ENCODE results near the gene PRKCA.
"Not testable (repeated sequence)": the region's sequence is repeated elsewhere in the genome, so short reads cannot be mapped to it uniquely, and the experiment has no call there.

The PRKCA gene

DNA sequence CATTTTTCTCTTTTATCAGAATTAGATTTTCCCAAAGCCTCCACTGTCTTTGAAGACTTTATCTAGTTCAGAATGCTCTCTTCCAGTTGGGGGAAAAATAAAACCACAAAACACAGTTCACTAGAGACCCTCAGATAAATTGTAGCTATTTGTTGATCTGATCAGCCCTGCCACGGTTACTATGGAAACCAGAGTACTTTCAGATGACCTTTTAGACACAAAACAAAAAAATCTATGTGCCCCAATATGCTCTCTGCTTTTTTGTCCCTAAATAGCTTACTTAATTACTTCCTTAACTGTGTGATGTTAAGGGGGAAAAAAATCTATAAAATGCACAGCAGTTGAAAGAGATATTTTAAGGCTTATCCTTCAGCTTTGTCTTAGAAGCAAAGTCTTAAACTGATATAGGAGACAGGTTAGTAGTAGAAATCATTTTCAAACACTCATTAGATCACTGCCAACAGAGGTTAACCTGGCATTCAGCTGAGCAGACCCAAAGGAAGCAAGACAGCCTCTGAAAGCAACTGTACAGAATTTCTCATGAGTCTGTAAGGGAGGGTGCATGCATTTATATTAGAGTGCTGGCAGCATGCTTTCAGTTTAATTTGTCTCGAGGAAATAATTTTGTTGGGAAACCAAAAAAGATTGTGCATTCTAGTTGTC, 402.6 kb downstream of the PRKCA start:
- no peak for FAIRE-seq

DNA sequence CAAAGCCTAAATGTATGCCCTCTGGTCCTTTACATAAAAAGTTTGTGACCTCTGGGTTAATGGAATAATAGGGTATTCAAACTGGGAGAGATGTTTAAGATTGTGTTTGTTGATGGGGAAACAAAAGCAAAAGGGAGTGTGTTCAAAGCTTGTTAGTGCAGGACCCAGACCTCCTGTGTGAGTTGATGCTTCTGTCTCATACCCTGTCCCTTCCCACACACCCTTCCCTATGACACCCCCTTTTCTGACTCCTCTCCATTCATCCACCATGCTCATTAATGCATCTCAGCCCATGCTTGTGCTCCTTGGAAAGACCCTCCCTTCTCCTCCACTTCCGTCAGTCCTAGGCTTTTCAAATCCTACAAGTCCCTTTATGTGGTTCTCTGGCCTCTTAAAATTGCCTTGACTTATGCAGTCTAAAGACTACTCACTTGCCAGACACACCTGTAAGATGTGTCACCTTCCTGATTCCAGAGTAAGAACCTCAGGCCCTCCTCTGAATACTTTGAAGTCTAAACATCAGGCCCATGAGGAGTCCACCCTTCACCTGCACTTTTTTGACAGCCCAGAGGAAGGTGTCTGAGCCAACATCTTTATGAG, 404.5 kb downstream of the PRKCA start:
- no peak for FAIRE-seq

DNA sequence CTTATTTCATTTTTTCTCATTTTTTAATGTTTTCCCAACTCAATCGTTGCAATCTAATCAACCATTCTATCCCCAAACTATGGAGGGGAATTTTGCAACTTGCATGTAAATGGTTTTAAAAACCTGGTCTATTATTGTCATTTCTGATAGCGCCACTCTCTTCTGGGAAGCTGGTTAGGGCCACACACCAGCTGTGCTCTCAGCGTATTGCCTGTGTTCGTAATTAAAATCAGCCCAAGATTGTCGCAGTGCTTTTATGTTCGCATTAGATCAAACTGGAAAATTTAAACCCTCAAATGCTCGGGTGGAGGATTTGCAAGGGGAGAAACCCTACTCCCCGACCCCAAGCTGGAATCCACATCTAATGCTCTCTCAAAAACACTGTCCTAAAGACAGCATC, 409.0 kb downstream of the PRKCA start:
- FAIRE-seq, result no peak

DNA sequence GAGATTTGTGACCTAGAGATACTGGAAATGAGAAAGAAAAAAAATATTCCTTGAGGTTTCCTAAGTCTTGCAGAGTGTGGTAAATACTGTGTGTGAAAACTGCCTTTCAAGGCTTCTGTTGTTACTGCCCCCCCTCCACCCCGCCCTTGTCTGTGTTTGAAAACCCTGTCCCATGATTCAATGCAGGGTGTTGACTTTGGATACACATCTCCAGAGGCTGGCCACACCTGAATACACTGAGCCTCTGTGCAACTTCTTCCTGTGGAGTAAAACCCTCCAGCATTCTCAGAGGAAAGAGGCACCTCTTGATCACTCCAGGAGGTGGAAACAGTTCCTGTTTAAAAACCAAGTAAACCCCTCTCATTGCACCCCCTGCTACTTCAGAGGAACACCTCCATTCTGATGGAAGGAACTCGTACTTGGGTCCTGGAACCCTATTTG, 409.5 kb downstream of the PRKCA start:
- no peak for FAIRE-seq

DNA sequence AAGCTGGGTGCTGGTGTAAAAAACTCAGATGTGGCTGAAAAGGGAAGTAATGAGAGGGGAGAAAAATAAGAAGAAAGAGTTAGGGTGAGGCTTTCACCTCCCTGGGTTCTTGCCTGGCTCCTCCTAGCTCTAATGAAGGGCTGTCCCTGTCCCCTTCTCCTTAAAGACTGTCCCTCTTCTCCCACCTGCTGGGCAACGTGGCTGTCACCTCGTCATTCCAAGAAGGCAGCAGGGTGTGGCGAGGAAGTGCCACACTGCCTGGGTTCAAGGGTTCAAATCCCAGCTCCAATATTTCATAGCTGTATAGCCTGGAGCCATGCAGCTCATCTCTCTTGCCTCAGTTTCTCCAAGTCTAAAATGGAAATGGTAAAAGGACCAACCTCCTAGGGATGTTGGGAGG, 410.0 kb downstream of the PRKCA start:
- no peak for FAIRE-seq

DNA sequence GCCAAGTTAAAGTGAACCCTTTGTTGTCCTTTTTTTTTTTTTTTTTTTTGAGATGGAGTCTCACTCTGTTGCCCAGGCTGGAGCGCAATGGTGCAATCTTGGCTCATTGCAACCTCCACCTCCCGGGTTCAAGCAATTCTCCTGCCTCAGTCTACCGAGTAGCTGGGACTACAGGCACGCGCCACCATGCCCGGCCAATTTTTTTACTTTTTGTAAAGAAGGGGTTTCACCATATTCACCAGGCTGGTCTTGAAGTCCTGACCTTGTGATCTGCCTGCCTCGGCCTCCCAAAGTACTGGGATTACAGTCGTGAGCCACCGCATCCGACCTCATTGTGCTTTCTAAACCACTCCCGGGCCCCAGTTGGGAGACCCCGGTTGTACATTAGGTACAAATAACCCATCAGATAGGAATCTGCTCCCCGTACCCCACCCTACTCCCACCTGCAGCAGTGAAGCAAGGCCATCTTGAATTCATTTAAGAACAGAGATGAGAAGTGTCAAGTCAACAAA, 410.7 kb downstream of the PRKCA start:
- not testable (repeated sequence) for FAIRE-seq

DNA sequence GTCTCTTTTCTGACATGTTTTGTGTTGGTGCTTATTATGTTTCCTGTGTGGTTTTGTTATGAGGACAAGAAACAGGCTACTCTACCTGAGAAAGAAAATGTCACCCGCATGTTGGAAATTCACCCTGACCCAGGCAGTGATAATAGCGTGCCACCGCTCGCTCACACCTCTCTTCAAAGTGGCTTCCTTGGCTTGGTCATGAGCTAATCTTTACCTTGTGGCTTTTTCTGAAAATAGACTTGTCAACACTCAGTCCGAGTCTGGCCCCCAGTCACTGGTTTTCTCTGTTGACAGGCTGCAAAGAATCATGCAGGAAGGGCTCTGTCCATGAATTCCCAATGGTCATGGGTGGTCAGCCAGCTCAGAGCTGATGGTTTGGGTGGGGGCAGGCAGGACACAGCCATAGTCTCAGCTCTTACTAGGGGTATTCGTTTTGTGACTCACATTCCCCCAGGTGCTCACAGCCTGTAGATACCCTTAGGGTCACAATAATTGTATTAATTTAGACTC, 411.2 kb downstream of the PRKCA start:
- no peak for FAIRE-seq

DNA sequence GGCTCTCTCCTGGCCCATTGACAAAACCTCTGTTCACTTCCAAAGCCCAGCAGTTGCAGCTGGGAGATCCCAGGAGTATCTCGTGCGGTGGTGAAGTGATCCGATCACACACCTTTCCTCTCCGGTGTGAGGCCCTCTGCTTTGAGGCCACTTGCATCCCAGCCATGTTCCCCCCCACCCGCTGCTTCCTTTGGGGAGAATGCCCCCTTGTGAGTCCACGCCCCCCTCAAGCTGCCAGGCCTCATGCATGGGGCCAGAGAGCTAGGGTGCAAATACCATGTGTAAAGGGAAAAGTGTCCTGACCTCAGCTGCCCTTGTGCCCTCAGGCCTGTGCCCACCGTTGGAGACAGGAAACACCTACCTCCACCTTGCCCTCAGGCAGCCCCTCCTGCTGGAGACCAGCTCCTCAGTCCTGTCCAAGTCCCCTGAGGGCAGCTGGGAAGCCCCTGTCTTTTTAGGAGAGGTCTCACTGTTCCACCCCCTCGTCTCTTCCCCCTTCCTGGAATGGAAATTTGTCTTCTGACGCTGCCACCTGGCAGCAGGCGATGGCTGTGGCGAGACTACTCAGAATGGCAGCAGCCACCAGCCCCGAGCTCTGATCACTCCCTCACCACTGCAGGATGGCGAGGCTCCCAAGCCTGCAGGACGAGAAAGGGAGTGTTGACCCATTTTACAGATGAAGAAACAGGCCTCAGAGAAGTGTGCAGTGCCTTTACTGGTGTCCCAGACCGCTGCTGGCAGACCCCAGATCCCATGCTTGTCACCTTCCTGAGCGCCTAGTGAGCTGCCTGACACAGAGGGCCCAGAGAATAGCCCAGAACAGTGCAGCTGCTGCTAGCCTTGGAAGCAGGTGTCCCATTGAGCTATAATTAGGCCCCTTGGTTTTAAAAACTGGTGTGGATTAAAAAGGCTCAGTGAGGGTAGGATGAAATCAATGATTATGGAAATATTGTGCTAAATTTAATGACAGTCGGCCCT, 411.9 kb downstream of the PRKCA start:
- FAIRE-seq, result no peak

DNA sequence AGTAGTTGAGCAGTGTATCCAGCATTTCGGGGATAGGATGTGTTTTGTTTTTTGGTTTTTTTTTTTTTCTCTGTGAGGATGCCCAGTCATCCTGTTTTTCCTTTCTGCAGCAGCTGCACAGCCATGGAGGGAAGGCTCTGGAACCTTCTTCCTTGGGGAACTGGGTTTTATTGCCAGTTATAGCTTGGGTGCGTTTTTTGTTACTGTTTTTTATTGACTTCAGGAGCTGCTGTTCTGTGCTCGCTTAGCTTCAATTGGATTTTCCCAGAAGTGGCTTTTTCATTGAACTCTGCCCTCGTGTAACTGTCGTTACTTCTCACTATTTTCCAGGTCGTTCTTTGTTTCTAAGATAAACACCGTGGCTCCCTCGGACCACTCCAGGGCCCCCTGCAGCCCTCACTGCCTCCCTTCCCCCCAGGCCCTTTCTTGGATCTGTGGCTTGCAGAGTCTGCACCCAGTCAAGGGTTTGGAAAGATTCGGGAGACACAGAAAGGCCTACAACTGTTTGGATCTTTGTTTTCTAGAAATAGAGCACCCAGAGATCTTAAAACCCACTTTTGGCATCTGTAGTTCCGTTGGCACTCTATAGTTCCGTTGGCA, 412.8 kb downstream of the PRKCA start:
- no peak for FAIRE-seq

DNA sequence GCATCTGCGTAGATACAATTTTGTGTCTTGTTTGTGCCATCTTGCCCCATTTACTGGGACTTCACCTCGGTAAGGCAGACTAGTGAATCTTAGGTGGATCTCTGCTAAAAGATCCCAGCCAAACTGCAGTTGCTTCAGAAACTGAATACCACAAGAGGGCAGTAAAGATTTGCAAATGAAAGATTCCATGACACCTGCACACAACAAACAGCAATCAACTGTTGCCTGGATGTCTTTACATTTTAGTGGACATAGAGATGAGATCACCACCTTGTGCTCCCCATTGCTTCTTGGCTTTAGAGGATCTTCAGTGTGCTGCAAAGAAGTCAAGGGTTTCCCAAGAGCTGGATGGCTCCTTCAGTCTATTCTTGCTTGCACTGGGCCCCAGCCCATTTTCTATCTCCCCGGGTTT, 413.3 kb downstream of the PRKCA start:
- FAIRE-seq, result peak; percentile 41

DNA sequence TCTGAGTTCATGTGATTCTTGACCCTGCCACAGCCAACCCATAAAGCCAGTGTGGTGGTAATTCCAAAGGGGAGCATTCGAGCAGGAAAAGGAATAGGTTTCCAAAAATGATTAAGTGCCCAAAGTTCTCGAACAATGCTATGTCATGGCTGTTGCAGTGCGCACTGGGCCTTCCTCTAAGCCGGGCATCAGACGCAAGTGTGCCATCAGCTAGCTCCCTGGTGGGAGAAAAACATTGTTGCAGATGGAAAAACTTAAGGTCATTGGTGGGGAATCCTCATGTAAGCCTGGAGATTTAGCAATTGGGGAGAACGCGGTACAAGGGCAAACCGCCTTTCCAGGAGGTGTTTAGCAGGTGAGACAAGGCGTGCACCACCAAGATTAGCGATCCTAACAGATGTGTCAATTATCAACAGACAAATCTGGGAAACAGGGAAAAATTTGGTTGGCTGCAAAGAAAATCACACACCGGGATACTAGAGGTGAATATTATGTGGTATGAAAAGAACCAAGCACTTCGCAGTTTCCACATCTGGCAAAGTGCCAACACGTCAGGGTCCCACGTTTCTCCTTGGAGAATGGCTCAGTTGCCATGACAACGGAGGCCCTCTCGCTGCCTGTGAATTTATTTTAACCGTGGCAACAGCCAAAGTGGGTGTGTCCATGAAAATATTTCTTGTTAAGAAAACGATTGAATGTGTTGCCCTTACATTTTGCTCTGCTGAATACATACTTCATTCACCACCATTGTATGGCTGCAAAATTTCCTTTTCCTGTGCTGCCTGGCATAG, 414.0 kb downstream of the PRKCA start:
- no peak for FAIRE-seq

DNA sequence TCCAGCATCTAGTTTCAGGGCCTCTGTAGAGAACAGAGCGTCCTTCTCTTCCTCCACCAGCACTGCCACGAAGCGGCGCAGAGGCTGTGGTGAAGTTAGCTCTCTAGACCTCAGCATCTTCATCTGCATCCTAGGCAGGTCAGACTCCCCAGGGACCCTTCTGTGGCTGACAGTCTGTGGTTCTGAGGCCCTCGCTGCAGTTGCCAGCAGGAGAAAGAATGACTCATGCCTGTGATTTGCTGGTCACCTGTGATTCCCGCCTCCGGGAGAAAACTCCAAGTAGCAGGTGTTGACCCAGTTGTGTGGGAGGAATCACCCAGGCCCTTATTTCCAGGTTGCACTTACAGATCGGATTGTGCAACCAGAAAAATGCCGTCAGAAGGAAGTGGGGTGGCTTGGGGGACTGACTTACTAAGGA, 415.2 kb downstream of the PRKCA start:
- no peak for FAIRE-seq

DNA sequence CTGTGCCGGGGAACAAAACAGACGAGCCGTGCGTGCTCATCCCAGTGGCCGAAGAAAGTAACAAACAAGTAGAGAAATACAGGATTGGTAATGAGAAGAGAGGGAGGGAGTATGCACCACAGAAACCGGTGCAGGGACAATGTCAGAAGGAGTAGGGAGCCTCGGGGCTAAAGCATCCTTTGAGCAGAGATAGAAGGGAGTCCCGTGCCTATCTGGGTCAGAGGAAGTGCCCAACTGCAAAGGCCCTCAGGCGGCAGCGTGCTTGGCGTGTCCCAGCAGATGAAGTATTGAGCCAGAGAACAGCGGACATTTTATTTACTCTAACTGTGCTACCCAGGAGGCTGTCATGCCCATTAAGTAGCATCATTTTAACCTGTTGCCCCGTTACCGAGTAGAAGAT, 417.6 kb downstream of the PRKCA start:
- FAIRE-seq, result no peak

DNA sequence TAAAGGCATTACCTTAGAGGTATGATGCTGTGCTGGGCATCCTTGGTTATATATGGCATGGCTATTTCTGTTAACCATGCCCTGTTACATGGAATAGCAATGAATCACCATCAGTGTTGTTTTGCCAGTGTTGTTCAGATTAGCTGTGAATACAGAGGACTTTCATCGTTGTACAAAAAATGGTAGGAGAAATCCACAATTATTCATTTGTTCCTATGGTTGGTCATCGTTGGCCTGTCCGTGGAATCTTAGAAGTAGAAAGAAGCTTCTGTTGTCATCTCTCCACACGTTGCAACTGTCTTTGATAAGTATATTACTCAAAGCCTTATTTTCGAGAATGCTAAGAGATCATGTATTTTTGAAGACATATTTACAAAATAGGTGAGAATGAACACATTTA, 418.2 kb downstream of the PRKCA start:
- FAIRE-seq, result no peak

DNA sequence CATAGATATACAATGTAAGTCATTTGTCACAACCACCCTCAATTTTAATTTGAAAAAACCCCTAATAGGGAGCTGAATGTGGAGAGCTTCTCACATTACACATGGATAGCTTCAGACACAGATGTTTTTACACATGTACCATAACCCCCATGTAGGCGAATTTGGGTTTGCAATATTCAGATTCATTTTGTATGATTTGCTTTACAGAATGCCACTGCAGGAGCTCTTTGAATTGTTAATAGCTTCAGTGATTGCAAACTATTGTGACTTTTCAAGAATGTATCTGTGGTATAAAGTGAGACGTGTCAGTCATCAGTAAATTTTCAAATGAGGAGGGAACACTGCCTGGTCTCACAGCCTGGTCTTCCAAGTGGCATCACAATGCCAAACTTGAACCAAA, 419.9 kb downstream of the PRKCA start:
- no peak for FAIRE-seq

DNA sequence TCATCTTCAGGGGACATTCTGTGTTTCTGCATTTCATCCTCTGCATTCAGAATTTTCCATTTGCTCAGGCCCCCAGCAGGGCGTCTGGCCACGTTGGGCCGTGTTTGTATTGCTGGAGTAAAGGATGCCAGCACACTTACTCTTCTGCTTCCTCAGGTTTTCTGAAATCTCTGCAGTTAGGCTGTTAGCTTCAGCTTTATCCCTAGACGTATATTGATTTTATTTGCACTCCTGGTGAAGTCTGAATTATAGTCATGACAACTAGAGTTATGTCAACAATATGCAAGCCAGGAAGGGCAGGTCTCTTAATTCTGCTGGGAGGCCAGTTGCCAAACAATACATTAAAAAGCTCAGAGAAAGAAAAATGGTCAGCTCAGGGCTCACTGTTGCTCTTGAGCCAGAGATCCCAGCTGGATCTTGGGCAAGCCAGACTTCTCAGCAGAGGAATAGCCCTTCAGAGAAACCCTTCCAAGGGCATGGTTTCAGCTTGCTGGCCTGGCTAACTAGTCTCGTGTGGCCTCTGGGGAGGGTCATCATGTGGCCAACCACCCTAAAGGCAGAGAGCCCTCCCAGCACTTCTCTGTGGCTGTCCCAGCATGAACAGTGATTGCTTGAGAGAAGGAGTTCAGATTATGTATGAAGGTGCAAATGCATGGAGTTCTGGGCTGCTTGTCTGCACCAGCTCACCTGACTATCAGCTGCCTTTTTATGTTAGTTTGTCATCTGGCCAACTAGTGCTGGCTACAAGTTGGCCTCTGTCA, 422.3 kb downstream of the PRKCA start:
- no peak for FAIRE-seq

DNA sequence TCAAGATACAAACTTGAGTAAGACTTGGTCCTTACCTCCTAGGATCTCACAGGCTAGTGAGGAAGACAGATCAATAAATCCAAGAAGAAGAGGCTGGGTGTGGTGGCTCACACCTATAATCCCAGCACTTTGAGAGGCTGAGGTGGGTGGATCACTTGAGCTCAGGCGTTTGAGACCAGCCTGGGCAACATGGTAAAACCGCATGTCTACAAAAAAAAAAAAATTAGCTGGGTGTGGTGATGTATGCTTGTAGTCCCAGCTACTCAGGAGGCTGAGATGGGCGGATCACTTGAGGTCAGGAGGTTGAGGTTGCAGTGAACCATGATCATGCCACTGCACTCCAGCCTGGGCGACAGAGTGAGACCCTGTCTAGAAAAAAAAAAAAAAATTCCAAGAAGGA, 423.0 kb downstream of the PRKCA start:
- FAIRE-seq, result not testable (repeated sequence)

DNA sequence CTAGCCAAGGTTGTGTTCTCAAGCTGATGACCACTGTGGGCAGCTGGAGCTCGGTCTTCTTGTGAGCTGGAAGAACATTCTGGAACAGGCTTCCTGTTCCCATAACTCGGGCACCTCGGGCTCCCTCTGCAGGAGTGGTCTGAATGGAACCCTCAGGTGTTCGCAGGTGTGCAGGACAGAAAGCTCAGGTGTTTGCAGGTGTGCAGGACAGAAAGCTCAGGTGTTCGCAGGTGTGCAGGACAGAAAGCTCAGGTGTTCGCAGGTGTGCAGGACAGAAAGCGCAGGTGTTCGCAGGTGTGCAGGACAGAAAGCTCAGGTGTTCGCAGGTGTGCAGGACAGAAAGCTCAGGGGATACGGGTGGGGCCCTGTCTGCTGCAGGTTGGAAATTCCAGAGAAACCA, 423.5 kb downstream of the PRKCA start:
- no peak for FAIRE-seq

DNA sequence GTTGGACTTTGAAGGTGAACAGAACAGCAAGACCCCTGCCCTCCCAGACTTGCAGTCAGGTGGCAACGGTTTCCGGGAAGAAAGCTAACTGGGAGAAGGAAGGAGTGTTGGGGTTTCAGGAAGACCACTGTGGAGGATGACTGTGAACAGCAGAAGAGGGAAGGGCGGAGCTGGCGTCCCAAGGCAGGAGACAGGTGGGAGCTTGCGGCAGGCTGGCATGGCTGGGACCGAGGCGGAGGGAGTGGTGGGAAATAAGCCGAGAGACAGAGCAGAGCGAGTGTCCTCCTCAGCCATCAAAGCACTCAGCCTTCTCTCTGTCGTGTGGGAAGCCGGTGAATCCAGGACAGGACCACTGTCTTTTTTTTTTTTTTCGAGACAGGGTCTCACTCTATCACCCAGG, 424.0 kb downstream of the PRKCA start:
- FAIRE-seq, result no peak

DNA sequence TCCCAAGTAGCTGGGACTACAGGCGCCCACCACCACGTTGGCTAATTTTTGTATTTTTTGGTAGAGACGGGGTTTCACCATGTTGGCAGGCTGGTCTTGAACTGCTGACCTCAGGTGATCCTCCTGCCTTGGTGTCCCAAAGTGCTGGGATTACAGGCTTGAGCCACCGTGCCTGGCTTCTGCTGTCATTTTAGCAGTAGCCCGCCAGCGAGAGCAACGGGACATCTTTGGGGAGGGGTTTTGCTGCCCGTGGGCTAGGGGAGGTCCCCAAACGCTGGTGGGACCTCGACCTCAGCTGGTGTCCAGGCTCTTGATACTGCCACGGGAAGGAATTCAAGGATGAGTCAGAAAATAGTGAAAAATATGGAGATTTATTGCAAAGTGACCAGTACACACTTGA, 424.4 kb downstream of the PRKCA start:
- FAIRE-seq, result no peak
